NCI-H1092 treated with DMSO at 0.1 percent for 48 hours (cell line): Measurements from ENCODE around the gene CYTH1.
A peak's percentile ranks its signal among the peaks of the same experiment; 100 is the strongest.

Experiments
- DNase-seq: peaks from one replicate; lab custom pipeline; 2025; lab: John Stamatoyannopoulos, UW

The CYTH1 gene

GRCh38 chr17:78735832-78736525 is 46.1 kb downstream of the CYTH1 start:
- no peak for DNase-seq

- no peak for DNase-seq
Measured at GRCh38 chr17:78734793-78735641, 47.1 kb downstream of the CYTH1 start.

- DNase-seq, result no peak
Measured at GRCh38 chr17:78732354-78732753, 49.7 kb downstream of the CYTH1 start.

- no peak for DNase-seq
Measured at GRCh38 chr17:78731904-78732303, 50.2 kb downstream of the CYTH1 start.

- DNase-seq, result no peak
Measured at GRCh38 chr17:78729641-78730040, 52.4 kb downstream of the CYTH1 start.

- DNase-seq, result no peak
Measured at GRCh38 chr17:78728495-78728894, 53.6 kb downstream of the CYTH1 start.

- no peak for DNase-seq
Measured at GRCh38 chr17:78727476-78728229, 54.4 kb downstream of the CYTH1 start.

- DNase-seq, result no peak
Measured at GRCh38 chr17:78727057-78727456, 55.0 kb downstream of the CYTH1 start.

GRCh38 chr17:78726513-78726912 is 55.6 kb downstream of the CYTH1 start:
- no peak for DNase-seq

GRCh38 chr17:78725448-78726021 is 56.5 kb downstream of the CYTH1 start:
- no peak for DNase-seq

GRCh38 chr17:78724999-78725398 is 57.1 kb downstream of the CYTH1 start:
- DNase-seq, result no peak

GRCh38 chr17:78724544-78724943 is 57.5 kb downstream of the CYTH1 start:
- DNase-seq, result no peak

- no peak for DNase-seq
Measured at GRCh38 chr17:78723957-78724356, 58.1 kb downstream of the CYTH1 start.

- DNase-seq, result peak; percentile 67
Measured at GRCh38 chr17:78723001-78723796, 58.9 kb downstream of the CYTH1 start.

- DNase-seq, result no peak
Measured at GRCh38 chr17:78722246-78722761, 59.8 kb downstream of the CYTH1 start.

GRCh38 chr17:78719630-78720298 is 62.3 kb downstream of the CYTH1 start:
- no peak for DNase-seq

- no peak for DNase-seq
Measured at GRCh38 chr17:78718575-78719208, 63.4 kb downstream of the CYTH1 start.

- peak; percentile 79 for DNase-seq
Measured at GRCh38 chr17:78717431-78717980, 64.6 kb downstream of the CYTH1 start.

- DNase-seq, result peak; percentile 84
Measured at GRCh38 chr17:78716814-78717393, 65.2 kb downstream of the CYTH1 start.
